Upper lobe of left lung (tissue), 4 donors: ENCODE data around the gene NCK2.
"Not testable (repeated sequence)": the region's sequence is repeated elsewhere in the genome, so short reads cannot be mapped to it uniquely, and the experiment has no call there.

Experiments
- CTCF ChIP-seq, 6 experiments: fragments of 450-650 bp in 4 of 6; fragments of 200-600 bp in 2 of 6; sonication (generic) in 2 of 6; IDR thresholded peaks; one replicate each; pipeline ENCODE4 v1.5.1; 2016 to 2019; ENCODE audit warnings: antibody characterized with exemption in 6 of 6
- POLR2A ChIP-seq, 4 donors: fragments of 450-650 bp; IDR thresholded peaks; one replicate each; pipeline ENCODE4 v1.5.1; 2016 to 2017; ENCODE audit warnings: antibody characterized with exemption in 4 of 4, mild to moderate bottlenecking in 2 of 4

GRCh38 chr2:105756865-105757264 lies 12.2 kb downstream of the NCK2 start:
- TF ChIP-seq CTCF, POLR2A (IDR thresholded peaks at IDR 0.05): not testable (repeated sequence)
